ENCODE data around the gene COMMD1.

- TF ChIP-seq, protein P1, sequence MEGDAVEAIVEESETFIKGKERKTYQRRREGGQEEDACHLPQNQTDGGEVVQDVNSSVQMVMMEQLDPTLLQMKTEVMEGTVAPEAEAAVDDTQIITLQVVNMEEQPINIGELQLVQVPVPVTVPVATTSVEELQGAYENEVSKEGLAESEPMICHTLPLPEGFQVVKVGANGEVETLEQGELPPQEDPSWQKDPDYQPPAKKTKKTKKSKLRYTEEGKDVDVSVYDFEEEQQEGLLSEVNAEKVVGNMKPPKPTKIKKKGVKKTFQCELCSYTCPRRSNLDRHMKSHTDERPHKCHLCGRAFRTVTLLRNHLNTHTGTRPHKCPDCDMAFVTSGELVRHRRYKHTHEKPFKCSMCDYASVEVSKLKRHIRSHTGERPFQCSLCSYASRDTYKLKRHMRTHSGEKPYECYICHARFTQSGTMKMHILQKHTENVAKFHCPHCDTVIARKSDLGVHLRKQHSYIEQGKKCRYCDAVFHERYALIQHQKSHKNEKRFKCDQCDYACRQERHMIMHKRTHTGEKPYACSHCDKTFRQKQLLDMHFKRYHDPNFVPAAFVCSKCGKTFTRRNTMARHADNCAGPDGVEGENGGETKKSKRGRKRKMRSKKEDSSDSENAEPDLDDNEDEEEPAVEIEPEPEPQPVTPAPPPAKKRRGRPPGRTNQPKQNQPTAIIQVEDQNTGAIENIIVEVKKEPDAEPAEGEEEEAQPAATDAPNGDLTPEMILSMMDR (IDR thresholded peaks at IDR 0.05; ENCODE audit: low read length) = no peak
- TF ChIP-seq EZH2 (optimal IDR thresholded peaks at IDR 0.05; ENCODE audit: low read depth, low read length) = no peak
- no peak for TF ChIP-seq EZH2phosphoT487 (IDR thresholded peaks at IDR 0.05; ENCODE audit: low read length)
Measured at GRCh38 chr2:61959381-61960293, 54.2 kb downstream of the COMMD1 start.
